Endothelial cell of umbilical vein (primary cell): Measurements from ENCODE around the gene TMEM164. TPM values are rescaled to one million over a fixed set of nuclear protein-coding genes. Genes with fewer than 3 reads are reported as not detected.

Source experiments
- BruUV-seq: library from RNA; stranded (reverse); fragments of 400-500 nt; replicated peaks from 2 replicates; lab custom pipeline; 2021; lab: Mats Ljungman, UMichigan
- CTCF ChIA-PET: fragments of 300-600, 350-600 bp; sonication (Branson Sonifier 250); formaldehyde crosslinking; loops from one replicate; lab custom pipeline; 2021; ENCODE audit warnings: antibody characterized with exemption, inconsistent platforms; lab: Charles Lee
- POLR2A ChIA-PET: fragments of 300-600, 350-600 bp; sonication (Branson Sonifier 250); formaldehyde crosslinking; loops from one replicate; lab custom pipeline; 2021; ENCODE audit warnings: antibody characterized with exemption, inconsistent platforms; lab: Charles Lee
- DNase-seq: peaks from one replicate; pipeline ENCODE4 v3.0.0-alpha.2; 2011; ENCODE audit warnings: low read depth, low spot score
- FAIRE-seq: peaks from 2 replicates; lab custom pipeline; 2011; peaks lifted over from hg19 to GRCh38; lab: Jason Lieb, UNC
- H2AFZ ChIP-seq: 2 replicates; pipeline ENCODE4 v1.6.0; 2012; ENCODE audit warnings: low read depth, low read length, control low read depth, inconsistent platforms
- H3K27ac ChIP-seq: 2 replicates; pipeline ENCODE4 v1.5.1; 2011; ENCODE audit warnings: low read depth, mild to moderate bottlenecking, control low read depth, low read length, moderate library complexity; ENCODE audit not compliant: insufficient read depth
- H3K27me3 ChIP-seq, 2 experiments: 2 replicates each; pipeline versions ENCODE4 v1.6.0 to v1.6.1; 2011; ENCODE audit warnings: low read length in 2 of 2, mixed read lengths in 1 of 2; ENCODE audit not compliant: control insufficient read depth in 2 of 2, insufficient read depth in 2 of 2
- H3K36me3 ChIP-seq, 2 experiments: 2 replicates in 1 of 2; 3 replicates in 1 of 2; pipeline ENCODE4 v1.5.1; 2011; ENCODE audit warnings: low read length in 2 of 2, mild to moderate bottlenecking in 1 of 2, moderate library complexity in 1 of 2; ENCODE audit not compliant: control insufficient read depth in 2 of 2, insufficient read depth in 2 of 2; ENCODE audit errors: extremely low read depth in 1 of 2
- H3K4me1 ChIP-seq: 3 replicates; pipeline ENCODE4 v1.5.1; 2011; ENCODE audit warnings: mild to moderate bottlenecking, low read length; ENCODE audit not compliant: control insufficient read depth, insufficient read depth; ENCODE audit errors: extremely low read depth
- H3K4me2 ChIP-seq: 2 replicates; pipeline ENCODE4 v1.6.1; 2011; ENCODE audit warnings: low read length, control low read depth, mixed read lengths; ENCODE audit not compliant: insufficient read depth
- H3K4me3 ChIP-seq, 3 experiments: fragments of 200-600 bp in 1 of 3; sonication (generic), shearing (Covaris generic) in 1 of 3; replicated peaks in 1 of 3; 2 replicates each; pipeline ENCODE4 v1.5.1; 2011 to 2016; ENCODE audit warnings: control low read depth in 3 of 3, low read length in 3 of 3, mild to moderate bottlenecking in 2 of 3, inconsistent platforms in 1 of 3, low read depth in 1 of 3, moderate library complexity in 1 of 3; ENCODE audit not compliant: insufficient read depth in 1 of 3
- H3K79me2 ChIP-seq: 2 replicates; pipeline ENCODE4 v1.6.0; 2012; ENCODE audit warnings: low read length, inconsistent platforms; ENCODE audit not compliant: control insufficient read depth, insufficient read depth
- H3K9ac ChIP-seq: replicated peaks from 2 replicates; pipeline ENCODE3; 2011; ENCODE audit warnings: low read length, control low read depth; ENCODE audit not compliant: insufficient read depth; ENCODE audit errors: extremely low read depth
- H3K9me1 ChIP-seq: replicated peaks from 3 replicates; pipeline ENCODE4 v1.6.0; 2011; ENCODE audit warnings: mild to moderate bottlenecking, low read length; ENCODE audit not compliant: control insufficient read depth, insufficient read depth; ENCODE audit errors: extremely low read depth
- H3K9me3 ChIP-seq: replicated peaks from 2 replicates; pipeline ENCODE4 v1.5.1; 2012; ENCODE audit warnings: low read length, inconsistent platforms; ENCODE audit not compliant: control insufficient read depth, insufficient read depth
- H4K20me1 ChIP-seq: replicated peaks from 2 replicates; pipeline ENCODE3; 2011; ENCODE audit warnings: mild to moderate bottlenecking, low read length; ENCODE audit not compliant: control insufficient read depth, insufficient read depth; ENCODE audit errors: extremely low read depth
- EZH2 ChIP-seq: IDR thresholded peaks from 2 replicates; pipeline ENCODE4 v1.6.1; 2012; ENCODE audit warnings: borderline replicate concordance, low read depth, mild to moderate bottlenecking, moderate library complexity, low read length, inconsistent platforms; ENCODE audit not compliant: severe bottlenecking
- FOS ChIP-seq: IDR thresholded peaks from 2 replicates; pipeline ENCODE4 v1.6.1; 2011; ENCODE audit warnings: mild to moderate bottlenecking, low read length, moderate library complexity, borderline replicate concordance; ENCODE audit not compliant: insufficient read depth
- GATA2 ChIP-seq: IDR thresholded peaks from 2 replicates; pipeline ENCODE4 v1.7.0; 2011; ENCODE audit warnings: low read depth, mild to moderate bottlenecking, moderate library complexity, mixed read lengths, low read length; ENCODE audit not compliant: insufficient read length, insufficient read depth
- JUN ChIP-seq: IDR thresholded peaks from 2 replicates; pipeline ENCODE4 v1.6.1; 2011; ENCODE audit warnings: borderline replicate concordance, low read depth; ENCODE audit not compliant: insufficient read length, insufficient read depth
- MYC ChIP-seq: IDR thresholded peaks from one replicate; pipeline ENCODE4 v1.6.1; 2011; ENCODE audit warnings: mild to moderate bottlenecking, low read depth, low read length
- POLR2A ChIP-seq: IDR thresholded peaks from 2 replicates; pipeline ENCODE4 v1.6.1; 2012; ENCODE audit warnings: low read depth, mild to moderate bottlenecking, control low read depth, low read length
- POLR2AphosphoS5 ChIP-seq: IDR thresholded peaks from 2 replicates; pipeline ENCODE4 v1.6.1; 2012; ENCODE audit warnings: low read depth, mild to moderate bottlenecking, control low read depth, low read length, moderate library complexity; ENCODE audit not compliant: insufficient read depth
- dilution Hi-C: fragments of 300-500 bp; cut with MboI; formaldehyde crosslinking; loops from one replicate; pipeline ENCODE4 v1.15.0; 2019; ENCODE audit warnings: low sequenced_read_pairs; ENCODE audit not compliant: extremely low pct_ligation_motif_present
- intact Hi-C: fragments of 100-400 bp; cut with micrococcal nuclease; formaldehyde crosslinking; loops from one replicate; pipeline ENCODE4 v1.10.0; 2022
- polyA plus RNA-seq, 4 experiments: library from polyadenylated mRNA; depleted of rRNA in 3 of 4; stranded (reverse) in 3 of 4; unstranded in 1 of 4; fragments of >200 nt; gene quantifications; 2 replicates each; pipeline versions ENCODE4 v1.2.1 to v1.2.3, GENCODE V29; 2011 to 2012; ENCODE audit warnings: missing spikeins in 1 of 4
- total RNA-seq: library from RNA; stranded (reverse); gene quantifications from 2 replicates; pipeline ENCODE4 v1.2.3, GENCODE V29; 2021
- TF ChIP-seq, protein P1 (sequence below), 2 donors: IDR thresholded peaks; 1 replicate in 1 of 2; 2 replicates in 1 of 2; pipeline ENCODE4 v1.5.1; 2011; ENCODE audit warnings: low read length in 2 of 2, mild to moderate bottlenecking in 2 of 2, moderate library complexity in 2 of 2, control low read depth in 1 of 2, inconsistent platforms in 1 of 2, low read depth in 1 of 2; ENCODE audit not compliant: insufficient read depth in 1 of 2; ENCODE audit errors: extremely low read depth in 1 of 2
- TF ChIP-seq, protein P2 (sequence below): IDR thresholded peaks from 2 replicates; pipeline ENCODE4 v1.6.1; 2011; ENCODE audit not compliant: insufficient read depth, insufficient read length

Gene TMEM164
- total and polyA plus RNA-seq, 2 donors (not counting 3 experiments of a cell fraction or from before 2014, with no cell fraction given), result 12.8 to 22.2 TPM

- TF ChIP-seq FOS, result no peak
- Histone ChIP-seq H2AFZ (no peak overlapping the region), H3K9ac (no peak overlapping the region), H3K4me1 (peaks cover 5% of the 10 kb centered on the region), H3K9me1 (no peaks in the 10 kb centered on the region), H3K9me3 (no peaks in the 10 kb centered on the region), H3K36me3 (no peaks in the 10 kb centered on the region), H3K4me3 (no peak overlapping the region), H3K27me3 (no peaks in the 10 kb centered on the region), H3K79me2 (no peaks in the 10 kb centered on the region), H4K20me1 (no peaks in the 10 kb centered on the region), H3K27ac (no peak overlapping the region), H3K4me2 (no peak overlapping the region)
- dilution Hi-C loops, result loop anchor here (10.0 kb wide), 1 partner anchor 257 kb away; no protein-coding TSS in a partner anchor
- FAIRE-seq (no peak), DNase-seq (no peak)
- CTCF ChIA-PET, result interaction anchor here (1.1 to 10.2 kb wide), 4 partner anchors 244 to 263 kb away, joined by 4 to 286 read pairs (median 22); no protein-coding TSS in a partner anchor
- BruUV-seq, result no TSS peak
- POLR2A ChIA-PET, result no interaction called here
- intact Hi-C loops, result loop anchor here (5.0 kb wide), 1 partner anchor 690 kb away; no protein-coding TSS in a partner anchor
These were observed 154.5 kb downstream of the TMEM164 start for GRCh38 chrX:110157444-110157843.

GRCh38 chrX:110159235-110159634 lies 156.3 kb downstream of the TMEM164 start:
- H4K20me1 ChIP-seq, result no peaks in the 10 kb centered on the region
- H3K4me3 ChIP-seq, result no peak overlapping the region
- H3K27ac ChIP-seq, result no peak overlapping the region
- dilution Hi-C loops, result loop anchor here (10.0 kb wide), 1 partner anchor 256 kb away; no protein-coding TSS in a partner anchor
- peaks cover 10% of the 10 kb centered on the region for H3K4me1 ChIP-seq
- ChIA-PET POLR2A (no interaction called here), CTCF (interaction anchor here (0.9 to 10.2 kb wide), 5 partner anchors 13 to 258 kb away, joined by 6 to 286 read pairs (median 13); no protein-coding TSS in a partner anchor)
- no peaks in the 10 kb centered on the region for H3K36me3 ChIP-seq
- BruUV-seq, result no TSS peak
- H2AFZ ChIP-seq, result no peak overlapping the region
- no peak for TF ChIP-seq POLR2AphosphoS5
- no peak for TF ChIP-seq FOS
- TF ChIP-seq, protein P1, sequence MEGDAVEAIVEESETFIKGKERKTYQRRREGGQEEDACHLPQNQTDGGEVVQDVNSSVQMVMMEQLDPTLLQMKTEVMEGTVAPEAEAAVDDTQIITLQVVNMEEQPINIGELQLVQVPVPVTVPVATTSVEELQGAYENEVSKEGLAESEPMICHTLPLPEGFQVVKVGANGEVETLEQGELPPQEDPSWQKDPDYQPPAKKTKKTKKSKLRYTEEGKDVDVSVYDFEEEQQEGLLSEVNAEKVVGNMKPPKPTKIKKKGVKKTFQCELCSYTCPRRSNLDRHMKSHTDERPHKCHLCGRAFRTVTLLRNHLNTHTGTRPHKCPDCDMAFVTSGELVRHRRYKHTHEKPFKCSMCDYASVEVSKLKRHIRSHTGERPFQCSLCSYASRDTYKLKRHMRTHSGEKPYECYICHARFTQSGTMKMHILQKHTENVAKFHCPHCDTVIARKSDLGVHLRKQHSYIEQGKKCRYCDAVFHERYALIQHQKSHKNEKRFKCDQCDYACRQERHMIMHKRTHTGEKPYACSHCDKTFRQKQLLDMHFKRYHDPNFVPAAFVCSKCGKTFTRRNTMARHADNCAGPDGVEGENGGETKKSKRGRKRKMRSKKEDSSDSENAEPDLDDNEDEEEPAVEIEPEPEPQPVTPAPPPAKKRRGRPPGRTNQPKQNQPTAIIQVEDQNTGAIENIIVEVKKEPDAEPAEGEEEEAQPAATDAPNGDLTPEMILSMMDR (IDR thresholded peaks at IDR 0.05; ENCODE audit: extremely low read depth in 1 of 2, insufficient read depth in 1 of 2, low read depth in 1 of 2, low read length in 2 of 2), result no peak
- TF ChIP-seq JUN, result no peak
- no peak for TF ChIP-seq MYC
- no peak for TF ChIP-seq POLR2A
- no peak for TF ChIP-seq EZH2
- TF ChIP-seq, protein P2, sequence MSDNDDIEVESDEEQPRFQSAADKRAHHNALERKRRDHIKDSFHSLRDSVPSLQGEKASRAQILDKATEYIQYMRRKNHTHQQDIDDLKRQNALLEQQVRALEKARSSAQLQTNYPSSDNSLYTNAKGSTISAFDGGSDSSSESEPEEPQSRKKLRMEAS, result no peak
- no peak for TF ChIP-seq GATA2
- no peaks in the 10 kb centered on the region for H3K9me1 ChIP-seq
- FAIRE-seq (no peak), DNase-seq (no peak)
- H3K9ac ChIP-seq, result no peak overlapping the region
- H3K27me3 ChIP-seq, result no peaks in the 10 kb centered on the region
- H3K9me3 ChIP-seq, result no peaks in the 10 kb centered on the region
- H3K4me2 ChIP-seq, result no peak overlapping the region
- intact Hi-C loops, result loop anchor here (5.0 kb wide), 1 partner anchor 688 kb away; no protein-coding TSS in a partner anchor
- H3K79me2 ChIP-seq, result no peaks in the 10 kb centered on the region
